Endodermal cell (in vitro differentiated cells): ENCODE measurements around the gene FOXO6. TPM values are rescaled to one million over a fixed set of nuclear protein-coding genes. Genes with fewer than 3 reads are reported as not detected.

Source experiments
- DNase-seq: peaks from one replicate; pipeline ENCODE4 v3.0.0-alpha.2; 2017
- H3K27ac ChIP-seq: 2 replicates; pipeline ENCODE4 v1.5.1; 2013; ENCODE audit warnings: mild to moderate bottlenecking, low read depth, low read length, moderate library complexity
- H3K27me3 ChIP-seq: 2 replicates; pipeline ENCODE4 v1.6.1; 2013; ENCODE audit warnings: mild to moderate bottlenecking, low read length, moderate library complexity; ENCODE audit not compliant: insufficient read depth, control insufficient read depth, poor library complexity, severe bottlenecking
- H3K36me3 ChIP-seq: 2 replicates; pipeline ENCODE4 v1.7.0; 2013; ENCODE audit warnings: mild to moderate bottlenecking, low read length, moderate library complexity; ENCODE audit not compliant: control insufficient read depth, insufficient read depth
- H3K4me1 ChIP-seq: one replicate; pipeline ENCODE4 v1.7.0; 2013; ENCODE audit warnings: low read length; ENCODE audit not compliant: control insufficient read depth, insufficient read depth
- H3K4me3 ChIP-seq: 2 replicates; pipeline ENCODE4 v1.5.1; 2013; ENCODE audit warnings: mild to moderate bottlenecking, low read length, moderate library complexity
- H3K9ac ChIP-seq: 2 replicates; pipeline ENCODE4 v1.6.1; 2013; ENCODE audit warnings: mild to moderate bottlenecking, low read length, moderate library complexity; ENCODE audit not compliant: poor library complexity, severe bottlenecking; ENCODE audit errors: extremely low read depth
- H3K9me3 ChIP-seq: 2 replicates; pipeline ENCODE4 v1.6.1; 2013; ENCODE audit warnings: mild to moderate bottlenecking, low read length, moderate library complexity; ENCODE audit not compliant: control insufficient read depth
- H3K27ac Mint-ChIP-seq: 2 replicates; pipeline ENCODE4 v1.8.0; 2020; ENCODE audit warnings: mixed read lengths
- H3K27me3 Mint-ChIP-seq: 2 replicates; pipeline ENCODE4 v1.8.0; 2021; ENCODE audit warnings: mild to moderate bottlenecking, mixed read lengths; ENCODE audit not compliant: insufficient read depth
- H3K36me3 Mint-ChIP-seq: 2 replicates; pipeline ENCODE4 v1.8.0; 2020; ENCODE audit warnings: low read depth, mixed read lengths
- H3K4me1 Mint-ChIP-seq: 2 replicates; pipeline ENCODE4 v1.8.0; 2020; ENCODE audit warnings: mixed read lengths
- H3K4me3 Mint-ChIP-seq: 2 replicates; pipeline ENCODE4 v1.8.0; 2020; ENCODE audit warnings: mild to moderate bottlenecking, moderate library complexity, mixed read lengths
- H3K9me3 Mint-ChIP-seq: 2 replicates; pipeline ENCODE4 v1.8.0; 2020; ENCODE audit warnings: mild to moderate bottlenecking, mixed read lengths
- WGBS, 2 experiments: methylation state at CpG; one replicate each; pipeline versions ENCODE4 v1.1.5 to v1.1.7; 2013; ENCODE audit warnings: missing lambda C conversion rate in 2 of 2, mixed read lengths in 1 of 2; ENCODE audit not compliant: insufficient coverage in 1 of 2, insufficient read length in 1 of 2; 5-methylcytosine and 5-hydroxymethylcytosine counted together
- total RNA-seq, 2 donors: library from RNA; stranded (reverse); fragmentation: NEBNext Ultra II Directional in 1 of 2; extraction: Animal tissue kit (Norgen Biotek cat#: 25700) in 1 of 2; gene quantifications; 2 replicates in 1 of 2; 3 replicates in 1 of 2; pipeline ENCODE4 v1.2.1, GENCODE V29; 2021
- TF ChIP-seq, protein P1 (sequence below): fragments of 200-600 bp; sonication (generic); conservative IDR thresholded peaks from 2 replicates; pipeline ENCODE4 v1.5.0; 2021; ENCODE audit warnings: antibody characterized with exemption, mild to moderate bottlenecking

FOXO6 gene
- total RNA-seq, 2 donors from 2014 or later, result 1.7 to 1.8 TPM

DNA sequence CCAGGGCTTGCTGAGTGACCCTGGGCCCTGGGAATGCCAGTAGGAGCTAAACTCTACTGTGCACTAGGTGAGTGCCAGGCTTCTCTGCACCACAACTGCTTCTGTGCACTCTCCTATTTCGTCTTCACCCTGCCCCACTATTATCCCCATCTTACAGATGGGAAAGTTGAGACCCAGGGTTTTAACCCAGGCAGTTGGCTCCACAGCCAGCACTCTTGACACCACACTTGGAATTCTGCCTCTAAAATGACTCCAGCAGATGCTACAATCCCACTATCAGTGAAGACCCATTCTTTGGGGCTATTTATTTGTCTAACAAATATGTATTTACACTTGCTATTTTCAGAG lies 56.1 kb downstream of the FOXO6 start:
- no peak for DNase-seq
- TF ChIP-seq, protein P1, sequence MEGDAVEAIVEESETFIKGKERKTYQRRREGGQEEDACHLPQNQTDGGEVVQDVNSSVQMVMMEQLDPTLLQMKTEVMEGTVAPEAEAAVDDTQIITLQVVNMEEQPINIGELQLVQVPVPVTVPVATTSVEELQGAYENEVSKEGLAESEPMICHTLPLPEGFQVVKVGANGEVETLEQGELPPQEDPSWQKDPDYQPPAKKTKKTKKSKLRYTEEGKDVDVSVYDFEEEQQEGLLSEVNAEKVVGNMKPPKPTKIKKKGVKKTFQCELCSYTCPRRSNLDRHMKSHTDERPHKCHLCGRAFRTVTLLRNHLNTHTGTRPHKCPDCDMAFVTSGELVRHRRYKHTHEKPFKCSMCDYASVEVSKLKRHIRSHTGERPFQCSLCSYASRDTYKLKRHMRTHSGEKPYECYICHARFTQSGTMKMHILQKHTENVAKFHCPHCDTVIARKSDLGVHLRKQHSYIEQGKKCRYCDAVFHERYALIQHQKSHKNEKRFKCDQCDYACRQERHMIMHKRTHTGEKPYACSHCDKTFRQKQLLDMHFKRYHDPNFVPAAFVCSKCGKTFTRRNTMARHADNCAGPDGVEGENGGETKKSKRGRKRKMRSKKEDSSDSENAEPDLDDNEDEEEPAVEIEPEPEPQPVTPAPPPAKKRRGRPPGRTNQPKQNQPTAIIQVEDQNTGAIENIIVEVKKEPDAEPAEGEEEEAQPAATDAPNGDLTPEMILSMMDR, result no peak
- WGBS, 2 experiments, result 28 to 33% methylated on average over 1 of the region's 1 CpG
- no peaks in the 10 kb centered on the region for H3K4me1 ChIP-seq
- H3K27ac ChIP-seq, result no peak overlapping the region
- no peaks in the 10 kb centered on the region for H3K27me3 ChIP-seq
- H3K9me3 Mint-ChIP-seq, result no peaks in the 10 kb centered on the region
- H3K4me3 ChIP-seq, result no peak overlapping the region
- H3K4me3 Mint-ChIP-seq, result no peak overlapping the region
- no peaks in the 10 kb centered on the region for H3K36me3 ChIP-seq
- no peaks in the 10 kb centered on the region for H3K9me3 ChIP-seq
- peaks cover 10% of the 10 kb centered on the region for H3K4me1 Mint-ChIP-seq
- no peak overlapping the region for H3K9ac ChIP-seq
- no peak overlapping the region for H3K27ac Mint-ChIP-seq
- H3K27me3 Mint-ChIP-seq, result peaks cover 9% of the 10 kb centered on the region
- H3K36me3 Mint-ChIP-seq, result no peaks in the 10 kb centered on the region

- Mint-ChIP-seq H3K4me1 (peaks cover 7% of the 10 kb centered on the region), H3K27ac (no peak overlapping the region), H3K4me3 (no peak overlapping the region), H3K9me3 (no peaks in the 10 kb centered on the region), H3K27me3 (peaks cover 4% of the 10 kb centered on the region), H3K36me3 (no peaks in the 10 kb centered on the region)
- Histone ChIP-seq H3K4me3 (no peak overlapping the region), H3K36me3 (no peaks in the 10 kb centered on the region), H3K9ac (no peak overlapping the region), H3K9me3 (no peaks in the 10 kb centered on the region), H3K27ac (no peak overlapping the region), H3K4me1 (no peaks in the 10 kb centered on the region), H3K27me3 (no peaks in the 10 kb centered on the region)
- 84 to 85% methylated on average over 3 to 6 of the region's 6 CpGs for WGBS, 2 experiments
- no peak for DNase-seq
- TF ChIP-seq, protein P1, result no peak
Measured at GRCh38 chr1:41417746-41418145, 56.5 kb downstream of the FOXO6 start.

- H3K27ac ChIP-seq, result no peak overlapping the region
Measured at GRCh38 chr1:41418857-41419583, 57.8 kb downstream of the FOXO6 start.

More at GRCh38 chr1:41418857-41419583, 57.8 kb downstream of the FOXO6 start:
- H3K27ac Mint-ChIP-seq, result no peak overlapping the region
- H3K9me3 ChIP-seq, result no peaks in the 10 kb centered on the region
- peaks cover 1% of the 10 kb centered on the region for H3K4me1 Mint-ChIP-seq
- 72 to 81% methylated on average over 7 to 16 of the region's 16 CpGs for WGBS, 2 experiments
- no peak overlapping the region for H3K4me3 ChIP-seq
- H3K27me3 Mint-ChIP-seq, result peaks cover 4% of the 10 kb centered on the region
- no peaks in the 10 kb centered on the region for H3K27me3 ChIP-seq
- H3K4me1 ChIP-seq, result no peaks in the 10 kb centered on the region
- H3K4me3 Mint-ChIP-seq, result no peak overlapping the region
- no peaks in the 10 kb centered on the region for H3K36me3 ChIP-seq
- H3K9ac ChIP-seq, result no peak overlapping the region
- DNase-seq, result peak; percentile 69
- TF ChIP-seq, protein P1, result no peak
- no peaks in the 10 kb centered on the region for H3K9me3 Mint-ChIP-seq
- no peaks in the 10 kb centered on the region for H3K36me3 Mint-ChIP-seq
